ENCODE data around the gene PZP.
"Not testable (repeated sequence)": the region's sequence is repeated elsewhere in the genome, so short reads cannot be mapped to it uniquely, and the experiment has no call there.

PZP gene

GRCh38 chr12:9180810-9181209 lies 27.4 kb downstream of the PZP start:
- DNase-seq = no peak

- DNase-seq = no peak
Observed at GRCh38 chr12:9179781-9180180, 28.4 kb downstream of the PZP start.

- DNase-seq = no peak
Observed at GRCh38 chr12:9169979-9170634, 38.1 kb downstream of the PZP start.

- DNase-seq = not testable (repeated sequence)
Observed at GRCh38 chr12:9167345-9167744, 40.9 kb downstream of the PZP start.

- no peak for DNase-seq
Observed at GRCh38 chr12:9163392-9163791, 44.8 kb downstream of the PZP start.

GRCh38 chr12:9156119-9156518 lies 52.1 kb downstream of the PZP start:
- no peak for DNase-seq

- DNase-seq = no peak
Observed at GRCh38 chr12:9149372-9149771, 58.8 kb downstream of the PZP start.

GRCh38 chr12:9148926-9149325 lies 59.3 kb downstream of the PZP start:
- DNase-seq = no peak

GRCh38 chr12:9147461-9147860 lies 60.7 kb downstream of the PZP start:
- no peak for DNase-seq

- no peak for DNase-seq
Observed at GRCh38 chr12:9144730-9145106, 63.5 kb downstream of the PZP start.

GRCh38 chr12:9143929-9144729 lies 64.1 kb downstream of the PZP start:
- no peak for DNase-seq

GRCh38 chr12:9143137-9143536 lies 65.1 kb downstream of the PZP start:
- no peak for DNase-seq

GRCh38 chr12:9139588-9140290 lies 68.5 kb downstream of the PZP start:
- not testable (repeated sequence) for DNase-seq

GRCh38 chr12:9135903-9136310 lies 72.3 kb downstream of the PZP start:
- DNase-seq = no peak

- peak; percentile 4 to 18 for DNase-seq
Observed at GRCh38 chr12:9134981-9135628, 73.1 kb downstream of the PZP start.

- DNase-seq = no peak
Observed at GRCh38 chr12:9133216-9133916, 74.8 kb downstream of the PZP start.

- DNase-seq = no peak
Observed at GRCh38 chr12:9132008-9132535, 76.1 kb downstream of the PZP start.

- no peak for DNase-seq
Observed at GRCh38 chr12:9130244-9130643, 78.0 kb downstream of the PZP start.

- no peak for DNase-seq
Observed at GRCh38 chr12:9127936-9128663, 80.1 kb downstream of the PZP start.

GRCh38 chr12:9127484-9127883 lies 80.7 kb downstream of the PZP start:
- DNase-seq = no peak

- DNase-seq = peak in 1 of 2 experiments; percentile 11
Observed at GRCh38 chr12:9124383-9125031, 83.7 kb downstream of the PZP start.

Measured in SHP77 (cell line).